Measurements from ENCODE around the gene PARPBP.

DNA sequence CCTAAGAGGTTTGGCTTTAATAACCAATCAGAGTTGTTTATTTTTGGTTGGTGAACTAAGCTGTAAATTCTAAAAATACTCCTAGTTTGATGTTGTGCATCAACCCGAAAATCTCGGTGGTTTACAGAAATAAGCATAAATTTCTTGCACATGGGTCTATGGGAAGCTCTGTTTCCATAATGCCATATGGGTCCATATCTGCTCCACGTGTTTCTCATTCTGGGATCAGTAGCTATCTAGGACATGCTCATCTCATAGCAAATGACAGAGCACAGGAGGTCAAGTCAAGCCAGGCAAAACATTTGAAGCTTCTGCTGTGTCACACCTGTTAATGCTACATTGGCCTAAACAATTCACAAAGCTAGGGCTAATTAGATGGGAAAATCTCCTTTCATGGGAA, 23.1 kb upstream of the PARPBP start:
- no peak for TF ChIP-seq GATA3 (IDR thresholded peaks at IDR 0.05; ENCODE audit: low read depth, low read length)
- no peak for TF ChIP-seq GATA2 (IDR thresholded peaks at IDR 0.05; ENCODE audit: low read depth, low read length)

Data from SH-SY5Y (cell line).